GM18502 (cell line): ENCODE measurements around the gene C9.
"Not testable (repeated sequence)": the region's sequence is repeated elsewhere in the genome, so short reads cannot be mapped to it uniquely, and the experiment has no call there.

Experiments
- ATAC-seq: cut with Tn5 transposase; IDR thresholded peaks from one replicate; pipeline ENCODE4 v1.9.1; 2021; ENCODE audit warnings: mild to moderate bottlenecking; ENCODE audit not compliant: unreplicated experiment, poor library complexity

The C9 gene

DNA sequence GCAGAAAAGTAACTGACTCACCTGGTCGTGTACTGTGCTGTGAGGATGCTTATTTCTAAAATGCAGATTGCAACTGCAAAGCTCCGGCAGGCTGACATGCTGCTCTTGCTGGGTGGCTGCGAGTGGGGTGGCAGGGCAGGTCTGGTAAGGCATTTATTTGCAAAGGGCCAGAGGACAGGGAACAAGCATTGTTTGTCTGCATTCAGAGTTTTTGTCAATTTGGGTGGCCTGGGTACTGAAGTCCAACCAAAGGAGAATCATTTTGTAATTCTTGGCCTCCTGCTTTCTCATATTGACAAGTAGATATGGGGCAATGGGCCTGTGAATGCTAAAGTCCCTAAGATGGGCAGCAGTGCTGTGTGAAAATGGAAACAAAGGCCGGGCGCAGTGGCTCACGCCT is at the start of gene C9:
Gene C9, minus strand, starts transcription at position 129 of the 400 bp plus-strand sequence. Its CDS starts 31 bp downstream, at position 98.
- ATAC-seq: no peak

DNA sequence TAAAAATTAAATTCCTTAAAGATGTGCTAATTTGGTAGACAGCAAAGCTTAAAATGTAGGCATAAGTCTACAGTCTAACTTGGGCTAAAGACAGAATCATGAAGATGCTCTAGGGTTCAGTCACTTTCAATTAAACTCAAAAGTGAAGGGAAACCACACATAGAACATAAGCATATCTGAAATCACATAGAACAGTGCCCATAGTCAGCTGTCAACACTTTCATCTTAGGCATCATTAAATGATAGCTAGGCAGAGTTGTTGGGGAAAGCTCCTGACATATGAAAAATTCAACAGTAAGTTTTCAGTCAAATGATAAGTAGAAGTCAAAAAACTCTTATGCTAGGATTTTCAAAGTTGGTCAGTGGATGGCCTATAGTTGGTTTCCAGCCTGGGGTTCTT is 49.5 kb upstream of the C9 start:
- ATAC-seq: no peak

DNA sequence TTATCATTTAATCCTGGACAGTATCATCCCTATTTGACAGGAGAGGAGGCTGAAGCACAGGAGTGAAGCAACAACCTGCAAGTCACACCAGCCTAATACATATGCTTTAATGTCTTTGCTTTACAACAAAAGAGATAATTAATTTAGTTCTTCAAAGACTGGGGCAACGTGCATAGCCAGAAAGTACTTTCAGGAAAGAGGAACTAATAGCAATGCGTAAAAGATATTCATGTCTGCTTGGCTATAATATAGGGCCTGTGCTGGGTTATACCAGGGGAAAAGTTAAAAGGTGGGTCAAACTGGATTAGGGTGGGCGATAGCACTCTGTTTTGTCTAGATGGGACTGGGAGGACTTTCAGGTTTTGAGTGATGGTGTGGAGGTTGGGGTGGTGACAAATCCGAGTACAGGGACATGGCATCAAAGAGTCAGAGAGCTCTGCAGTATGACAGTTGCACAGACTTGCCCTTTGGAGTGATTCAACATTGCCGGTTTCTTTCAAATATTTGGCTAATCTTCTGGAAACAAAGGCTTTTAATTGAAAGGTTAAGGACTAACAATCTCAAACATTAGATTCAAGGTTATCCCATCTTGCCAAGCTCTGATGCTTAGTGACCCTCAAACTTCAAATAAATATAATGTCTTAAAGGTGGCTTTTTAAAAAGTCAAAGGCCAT is 48.6 kb upstream of the C9 start:
- no peak for ATAC-seq

DNA sequence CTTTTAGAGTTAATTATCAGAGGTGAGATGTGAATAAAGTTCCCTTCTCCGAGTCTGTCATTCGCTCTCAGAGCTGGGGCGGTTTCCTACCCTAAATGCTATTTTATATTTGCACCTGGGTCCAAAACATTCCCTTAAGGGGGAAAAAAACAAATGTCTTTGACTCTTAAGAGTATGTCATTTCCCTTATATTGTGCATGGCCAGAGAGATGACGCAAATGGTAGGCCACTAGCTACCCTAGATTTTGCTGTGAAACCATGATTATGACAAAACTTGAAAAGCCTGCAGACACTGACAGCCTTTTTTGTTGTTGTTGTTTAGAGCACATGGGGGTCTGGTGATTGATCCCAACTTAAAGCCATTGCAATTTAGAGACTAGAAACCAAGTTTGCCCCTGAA is 47.7 kb upstream of the C9 start:
- ATAC-seq: no peak

DNA sequence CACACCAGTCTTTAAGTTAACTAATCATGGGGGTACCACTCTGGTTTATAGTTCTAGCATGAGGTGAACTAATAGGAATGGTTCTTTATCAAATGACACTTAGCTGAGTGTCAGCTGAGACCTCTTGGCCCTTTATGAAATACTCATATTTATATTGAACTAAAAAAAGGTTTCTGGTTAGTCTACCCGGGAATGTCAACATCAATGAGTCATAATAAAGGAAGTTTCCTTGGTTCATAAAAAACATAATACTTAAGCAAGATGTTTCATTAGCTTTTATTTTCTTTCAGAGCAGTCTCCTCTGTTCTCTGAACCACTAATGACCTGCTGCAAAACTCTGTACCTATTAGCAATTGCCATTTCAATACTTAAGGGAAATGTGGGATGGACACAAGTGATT is 46.8 kb upstream of the C9 start:
- ATAC-seq: no peak

DNA sequence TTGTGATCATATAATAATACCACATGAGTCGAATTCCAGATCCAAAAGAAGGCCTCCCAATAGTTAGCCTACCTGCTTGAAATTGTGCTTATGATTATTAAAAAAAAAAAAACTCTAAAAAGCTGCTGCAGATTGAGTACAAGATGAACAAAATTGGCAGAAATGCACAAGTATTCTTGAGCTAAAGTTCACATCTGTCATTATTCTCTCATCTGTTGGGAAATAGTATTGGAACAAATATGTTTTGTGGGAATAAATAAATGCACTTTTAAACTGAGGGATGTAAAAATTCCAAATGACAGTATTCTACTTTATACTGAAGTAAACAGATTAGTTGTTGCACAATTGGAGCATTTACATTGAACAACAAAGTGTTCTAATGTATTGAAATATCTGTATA is 44.7 kb upstream of the C9 start:
- ATAC-seq: no peak

DNA sequence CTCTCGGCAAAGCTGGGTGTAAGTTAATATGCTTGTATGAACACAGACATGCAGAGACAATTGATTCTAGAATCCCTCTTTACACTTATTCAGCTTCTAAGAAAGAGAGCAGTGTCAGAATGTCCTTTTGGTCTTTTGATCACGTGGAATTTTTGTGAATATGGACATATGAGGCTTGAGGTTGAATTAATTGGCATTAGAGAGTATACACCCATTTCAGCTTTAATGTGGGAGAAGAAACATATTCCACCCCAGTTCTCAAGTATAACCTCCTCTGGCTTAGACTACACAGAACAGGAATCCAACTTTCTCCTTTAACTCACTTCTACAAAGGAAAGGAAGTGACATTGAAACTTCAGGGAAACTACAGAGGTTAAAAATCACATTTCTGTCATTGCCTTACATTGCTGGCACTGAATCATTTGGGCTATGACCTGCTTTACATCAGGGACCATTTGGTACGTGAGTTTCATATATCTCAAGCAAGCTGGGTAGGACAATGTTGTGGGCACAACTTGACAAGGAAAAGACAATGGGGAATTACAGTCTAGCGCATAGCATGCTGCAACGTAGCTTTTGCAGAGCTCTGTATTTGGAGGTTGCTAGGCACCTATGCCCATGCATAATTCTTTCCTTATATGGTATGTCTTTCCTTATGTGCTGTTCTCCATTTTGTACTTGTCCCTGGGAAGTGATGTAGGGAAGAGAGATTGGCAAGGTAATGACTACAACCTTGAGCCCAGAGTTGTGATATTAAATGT is 41.0 kb upstream of the C9 start:
- no peak for ATAC-seq

DNA sequence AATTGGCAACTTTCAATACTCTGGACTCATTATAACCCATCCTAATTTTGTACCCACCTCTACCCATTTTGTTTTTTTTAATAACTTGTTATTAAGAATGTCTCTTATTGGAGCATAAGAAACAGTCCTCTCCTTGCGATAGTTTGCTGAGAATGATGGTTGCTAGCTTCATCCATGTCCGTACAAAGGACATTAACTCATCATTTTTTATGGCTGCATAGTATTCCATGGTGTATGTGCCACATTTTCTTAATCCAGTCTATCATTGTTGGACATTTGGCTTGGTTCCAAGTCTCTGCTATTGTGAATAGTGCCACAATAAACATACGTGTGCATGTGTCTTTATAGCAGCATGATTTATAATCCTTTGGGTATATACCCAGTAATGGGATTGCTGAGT is 39.5 kb upstream of the C9 start:
- not testable (repeated sequence) for ATAC-seq

DNA sequence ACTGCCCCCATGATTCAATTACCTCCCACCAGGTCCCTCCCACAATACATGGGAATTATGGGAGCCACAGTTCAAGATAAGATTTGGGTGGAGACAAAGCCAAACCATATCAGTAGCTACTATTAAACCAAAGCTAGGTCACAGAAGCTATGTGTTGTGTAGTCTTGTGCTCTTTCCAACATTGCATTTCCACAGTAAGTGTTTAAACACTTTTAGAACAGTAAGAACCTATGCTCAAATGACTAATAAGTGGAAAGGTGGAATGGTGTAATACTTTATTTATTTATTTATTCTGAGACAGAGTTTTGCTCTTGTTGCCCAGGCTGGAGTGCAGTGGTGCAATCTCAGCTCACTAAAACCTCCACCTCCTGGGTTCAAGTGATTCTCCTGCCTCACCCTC is 37.8 kb upstream of the C9 start:
- not testable (repeated sequence) for ATAC-seq

DNA sequence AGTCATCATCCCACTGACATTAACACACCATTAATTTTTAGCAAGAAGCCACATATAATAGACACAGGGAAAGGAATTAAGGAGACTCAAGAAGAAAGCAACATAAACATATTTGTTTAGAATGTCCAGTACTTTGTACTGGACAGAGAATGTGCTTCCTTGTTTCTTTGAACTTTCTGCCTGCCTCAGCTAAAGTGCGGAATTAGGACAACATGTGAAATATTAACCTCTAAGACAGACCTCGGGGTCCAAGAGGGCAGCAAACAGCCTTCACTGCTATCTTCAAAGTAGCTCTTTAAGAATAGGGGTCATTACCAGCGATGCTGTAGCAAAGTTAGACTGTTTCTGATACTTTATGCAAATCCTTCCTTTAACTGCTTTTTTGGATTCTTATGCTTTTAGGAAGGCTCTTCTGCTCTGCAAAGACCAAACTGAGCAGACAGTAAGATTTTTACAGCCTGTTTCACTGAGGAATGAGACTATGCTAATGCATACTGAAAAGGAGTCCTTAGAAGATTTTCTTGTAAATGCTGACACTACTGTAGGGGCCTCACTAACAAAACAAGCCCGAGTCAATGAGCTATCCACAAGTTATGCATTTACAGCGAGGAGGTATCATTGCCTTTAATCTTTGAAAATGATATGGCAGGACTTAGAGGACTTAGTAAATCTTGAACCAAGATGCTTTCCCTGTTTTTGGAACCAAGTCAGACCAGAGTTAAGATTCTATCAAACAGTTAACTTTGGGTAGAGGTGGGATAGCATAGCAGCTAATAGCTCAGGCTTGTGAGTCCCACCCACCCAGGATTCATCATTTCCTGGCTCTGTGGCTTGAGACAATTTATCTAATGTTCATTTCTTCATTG is 36.7 kb upstream of the C9 start:
- ATAC-seq: no peak

DNA sequence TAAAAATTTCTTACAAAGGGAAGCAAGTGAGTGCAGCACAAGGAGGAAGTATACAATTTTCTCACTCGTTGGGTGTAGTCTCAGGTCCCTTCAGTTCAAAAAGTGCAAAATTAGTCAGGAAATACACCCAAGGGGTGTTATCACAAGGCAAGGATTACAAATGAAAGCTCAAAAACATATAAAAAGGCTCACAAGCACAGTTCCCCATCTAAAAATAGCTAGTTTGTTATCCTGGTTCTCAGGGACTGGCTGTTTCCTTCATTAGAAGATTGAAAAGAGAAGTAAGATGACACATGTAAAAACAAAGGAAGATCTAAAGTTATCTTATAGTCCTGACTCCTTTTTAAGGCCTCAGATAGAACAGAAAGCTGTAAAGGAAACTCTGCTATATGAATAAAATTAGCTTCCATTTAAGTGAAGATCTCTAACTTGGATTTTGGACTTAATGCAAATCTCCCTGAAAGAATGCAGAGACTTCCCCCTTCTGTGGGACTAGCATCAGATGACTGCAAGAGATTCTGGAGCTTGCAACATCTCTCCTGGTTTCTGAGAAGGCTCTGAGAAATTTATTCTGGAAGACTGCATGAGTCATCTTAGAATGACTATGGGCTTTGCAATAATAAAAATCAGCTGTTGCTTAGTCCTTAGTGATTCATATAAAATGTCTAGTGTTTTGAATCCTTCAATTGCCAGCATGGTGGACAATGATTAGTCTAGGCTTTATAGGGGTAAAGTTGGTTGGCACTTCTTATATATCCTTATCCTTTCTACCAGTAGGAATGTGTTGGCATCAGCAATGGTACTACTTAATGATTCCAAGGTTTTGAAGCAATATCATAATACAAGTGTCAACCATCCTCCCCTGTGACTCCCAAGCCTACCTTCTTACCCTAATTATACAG is 35.1 kb upstream of the C9 start:
- no peak for ATAC-seq

DNA sequence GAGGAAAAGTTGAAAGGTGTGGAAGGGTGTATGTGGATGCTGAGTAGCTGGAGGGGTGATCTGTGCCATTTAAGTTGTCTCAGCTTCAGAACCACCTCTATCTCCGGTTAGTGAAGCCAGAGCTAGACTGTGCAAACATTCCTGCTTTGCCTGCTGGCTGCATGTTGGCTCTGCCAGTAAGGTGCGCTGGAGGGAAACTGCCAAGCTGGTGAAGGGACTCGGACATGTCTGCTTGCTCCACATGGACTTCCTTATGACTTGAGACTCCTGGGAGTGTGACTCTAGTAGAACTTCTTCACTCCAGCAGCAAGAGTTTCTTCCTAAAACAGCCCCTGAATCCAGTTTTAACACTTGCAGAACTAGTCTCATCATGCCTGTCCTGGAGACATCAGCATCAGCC is 32.5 kb upstream of the C9 start:
- ATAC-seq: no peak

DNA sequence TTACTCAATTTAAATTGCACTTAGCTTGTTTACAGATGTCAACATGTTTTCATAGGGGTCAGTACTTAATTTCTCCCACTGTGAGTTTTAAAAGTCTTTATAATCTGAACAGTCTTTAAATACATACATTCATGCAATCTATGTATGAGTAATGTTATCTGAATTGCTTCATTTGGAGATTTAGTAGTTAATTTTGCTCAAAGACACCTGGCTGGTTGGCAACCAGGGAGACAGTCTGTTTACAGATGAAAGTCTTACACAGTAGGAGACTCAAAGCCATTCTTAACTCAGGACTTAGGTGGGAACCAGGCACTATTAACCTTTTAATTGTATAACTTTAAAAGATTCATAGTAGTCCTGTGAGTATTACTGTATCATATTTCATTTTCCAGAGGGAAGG is 31.2 kb upstream of the C9 start:
- no peak for ATAC-seq

DNA sequence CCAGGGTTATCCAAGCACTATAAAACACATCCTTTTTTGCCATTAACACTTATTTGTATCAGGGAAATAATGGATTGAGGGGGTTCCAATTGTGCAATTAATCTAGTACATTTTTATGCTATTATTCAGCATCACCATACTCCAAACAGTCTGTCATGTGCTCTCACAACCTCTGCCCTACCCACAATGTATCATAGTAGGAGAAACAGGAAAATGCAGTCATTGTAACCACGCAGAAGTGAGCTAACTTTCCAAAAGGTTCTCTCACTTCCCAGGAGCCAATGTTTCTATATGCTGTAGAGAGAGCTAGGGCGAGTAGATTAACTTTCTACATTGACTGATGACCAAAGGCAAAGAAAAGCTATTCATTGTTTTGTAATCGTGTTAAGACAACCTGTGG is 30.7 kb upstream of the C9 start:
- ATAC-seq: no peak

DNA sequence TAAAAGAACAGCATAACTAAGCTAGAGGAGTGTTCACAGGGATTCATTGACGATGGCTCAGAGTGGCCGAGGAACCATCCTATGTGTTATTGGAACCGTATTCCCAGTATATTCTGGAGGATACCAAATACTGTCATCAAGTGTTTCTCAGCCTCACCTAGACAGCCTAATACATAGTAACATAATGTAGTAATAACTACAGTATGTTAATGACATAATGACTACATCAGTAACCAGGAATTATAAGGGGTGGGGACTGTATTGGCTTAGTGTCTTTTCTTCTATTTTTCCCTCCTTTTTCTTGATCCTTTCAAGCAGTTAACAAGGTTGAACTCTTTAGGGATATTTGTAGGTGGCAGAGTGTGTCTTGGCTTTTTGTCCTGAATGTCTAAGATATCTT is 26.6 kb upstream of the C9 start:
- ATAC-seq: no peak

DNA sequence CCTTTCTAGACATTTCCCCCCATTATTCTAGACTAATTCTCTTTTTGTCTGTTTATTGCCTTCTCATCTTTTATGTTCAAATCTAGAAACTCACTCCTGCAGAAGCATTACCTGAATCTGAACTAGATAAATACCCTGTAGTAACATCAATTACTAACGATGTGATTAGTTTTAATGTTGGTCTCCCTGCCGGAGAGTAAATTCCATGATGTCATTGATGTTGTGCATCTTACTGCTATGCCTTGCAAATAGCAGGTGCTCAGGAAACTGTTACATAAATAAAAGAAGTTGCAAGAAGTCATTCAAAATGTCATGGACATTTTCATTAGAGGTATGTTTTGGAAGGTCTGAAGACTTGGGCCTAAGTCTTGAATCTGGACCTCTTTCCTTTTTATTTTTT is 23.0 kb upstream of the C9 start:
- ATAC-seq: no peak

DNA sequence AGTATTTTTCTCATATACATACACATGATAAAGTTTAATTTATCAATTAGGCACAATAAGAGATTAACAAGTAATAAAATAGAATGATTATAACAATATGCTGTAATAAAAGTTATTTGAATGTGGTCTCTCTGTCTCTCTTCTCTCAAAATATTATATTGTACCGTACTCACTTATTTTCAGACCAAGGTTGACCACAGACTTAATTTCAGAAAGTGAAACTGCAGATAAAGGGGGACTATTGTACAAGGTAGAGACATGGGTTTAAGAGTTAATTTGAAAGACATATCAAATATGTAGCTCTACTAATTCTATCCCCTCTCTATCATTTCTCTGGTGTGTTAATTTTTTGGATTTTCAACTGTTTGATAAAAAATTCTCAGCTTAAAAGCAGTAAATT is 20.0 kb upstream of the C9 start:
- no peak for ATAC-seq

DNA sequence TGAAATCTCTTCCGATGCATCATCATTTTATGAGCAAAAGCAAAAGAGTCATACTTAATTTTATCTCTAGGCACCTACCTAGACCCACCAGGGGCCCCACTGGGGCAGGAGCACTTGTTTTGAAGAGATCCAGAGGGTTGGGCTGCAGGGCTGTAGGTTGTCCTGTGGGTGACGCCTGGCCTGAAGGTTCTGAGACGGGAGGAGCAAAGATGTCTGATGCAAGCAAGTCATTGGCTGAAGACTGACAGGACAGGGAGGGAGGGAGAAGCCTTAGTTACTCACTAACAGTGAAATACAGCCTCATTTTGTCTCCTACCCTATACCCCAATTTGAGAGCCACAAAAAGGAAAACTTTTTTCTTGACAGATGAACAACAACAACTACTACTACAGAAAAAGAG is 17.1 kb upstream of the C9 start:
- no peak for ATAC-seq

DNA sequence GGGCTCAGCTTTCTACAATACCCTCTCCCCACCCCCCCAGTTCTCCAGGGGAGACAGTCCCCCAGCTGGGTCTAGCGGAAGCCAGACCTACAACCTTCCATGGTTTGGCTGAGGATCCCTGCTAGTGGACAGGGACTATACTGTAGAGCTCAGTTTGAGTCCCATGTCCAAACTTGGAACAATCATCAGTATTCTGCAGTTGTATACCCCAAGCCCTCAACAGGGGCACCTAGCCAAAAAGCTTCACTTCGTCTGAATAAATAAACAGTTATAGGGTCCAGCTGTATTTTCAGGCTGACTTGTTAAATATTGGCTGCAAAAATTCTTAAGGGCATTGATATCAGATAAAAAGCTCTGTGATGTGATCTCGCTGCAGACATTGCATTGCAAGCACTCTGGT is 15.4 kb upstream of the C9 start:
- no peak for ATAC-seq

DNA sequence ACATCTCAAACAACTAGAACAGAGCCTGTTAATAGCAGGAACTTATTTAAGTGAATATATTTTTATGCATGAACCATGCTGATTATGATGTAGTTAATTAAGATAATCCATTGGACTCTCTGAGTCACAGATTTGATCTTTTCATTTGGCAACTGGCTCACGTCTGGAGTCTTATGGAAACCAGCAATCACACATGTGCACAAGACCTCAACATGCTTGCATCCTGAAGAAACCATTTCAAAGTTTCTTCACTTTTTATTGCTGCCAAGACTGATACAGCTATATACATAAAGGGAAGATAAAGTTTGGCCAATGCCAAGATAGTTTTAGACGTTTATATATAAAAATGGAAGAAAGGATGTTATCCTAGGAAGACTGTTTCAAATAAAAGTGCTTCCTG is 13.3 kb upstream of the C9 start:
- ATAC-seq: no peak
